Large intestine (tissue), 3 donors: ENCODE measurements around the gene NRXN3. TPM values are rescaled to one million over a fixed set of nuclear protein-coding genes. Genes with fewer than 3 reads are reported as not detected.
A peak's percentile ranks its signal among the peaks of the same experiment; 100 is the strongest.
"Not testable (repeated sequence)": the region's sequence is repeated elsewhere in the genome, so short reads cannot be mapped to it uniquely, and the experiment has no call there.

Experiments used
- DNase-seq, 2 donors: peaks; one replicate each; pipeline versions ENCODE4 v3.0.0 to v3.0.0-alpha.2; 2013
- H3K27ac ChIP-seq: one replicate; pipeline ENCODE4 v1.5.1; 2013; ENCODE audit warnings: low read length
- H3K27me3 ChIP-seq: 2 replicates; pipeline ENCODE4 v1.6.1; 2013; ENCODE audit warnings: low read length; ENCODE audit not compliant: control insufficient read depth, insufficient read depth
- H3K36me3 ChIP-seq: 2 replicates; pipeline ENCODE4 v1.6.1; 2013; ENCODE audit warnings: low read length; ENCODE audit not compliant: control insufficient read depth, insufficient read depth
- H3K4me1 ChIP-seq: one replicate; pipeline ENCODE4 v1.6.1; 2013; ENCODE audit warnings: low read length; ENCODE audit not compliant: control insufficient read depth, insufficient read depth
- H3K4me3 ChIP-seq: one replicate; pipeline ENCODE4 v1.5.1; 2013; ENCODE audit warnings: low read length
- H3K9me3 ChIP-seq: one replicate; pipeline ENCODE4 v1.6.1; 2013; ENCODE audit warnings: mild to moderate bottlenecking, low read depth, low read length, moderate library complexity; ENCODE audit not compliant: control insufficient read depth
- WGBS: methylation state at CpG from one replicate; pipeline ENCODE4 v1.1.5; 2013; ENCODE audit warnings: low lambda C conversion rate; ENCODE audit not compliant: insufficient coverage; 5-methylcytosine and 5-hydroxymethylcytosine counted together
- polyA plus RNA-seq: library from polyadenylated mRNA; unstranded; fragments of 120-200 nt; gene quantifications from one replicate; pipeline ENCODE4 v1.2.1, GENCODE V29; 2013

The NRXN3 gene
- polyA plus RNA-seq, 1 donor, result 12.8 TPM

- H3K4me1 ChIP-seq, result no peaks in the 10 kb centered on the region
- no peaks in the 10 kb centered on the region for H3K36me3 ChIP-seq
- no peak overlapping the region for H3K4me3 ChIP-seq
- H3K27me3 ChIP-seq, result no peaks in the 10 kb centered on the region
- no peaks in the 10 kb centered on the region for H3K9me3 ChIP-seq
- no CpG with 5 or more reads among the region's 1 CpG for WGBS
- DNase-seq, result peak; percentile 33 to 37
- peak overlapping the region; percentile 17 for H3K27ac ChIP-seq
These were observed 827.6 kb downstream of the NRXN3 start for GRCh38 chr14:78997811-78998210.

GRCh38 chr14:79009286-79009685 lies 839.1 kb downstream of the NRXN3 start:
- H3K9me3 ChIP-seq, result no peaks in the 10 kb centered on the region
- H3K4me3 ChIP-seq, result no peak overlapping the region
- no CpG with 5 or more reads among the region's 2 CpGs for WGBS
- no peaks in the 10 kb centered on the region for H3K4me1 ChIP-seq
- no peak overlapping the region for H3K27ac ChIP-seq
- no peaks in the 10 kb centered on the region for H3K36me3 ChIP-seq
- no peak for DNase-seq
- no peaks in the 10 kb centered on the region for H3K27me3 ChIP-seq

- H3K36me3 ChIP-seq, result no peaks in the 10 kb centered on the region
- no peaks in the 10 kb centered on the region for H3K27me3 ChIP-seq
- DNase-seq, result no peak
- H3K27ac ChIP-seq, result no peak overlapping the region
- no peak overlapping the region for H3K4me3 ChIP-seq
- no peaks in the 10 kb centered on the region for H3K4me1 ChIP-seq
- WGBS, result 53% methylated on average over 3 of the region's 8 CpGs
- no peaks in the 10 kb centered on the region for H3K9me3 ChIP-seq
These were observed 841.1 kb downstream of the NRXN3 start for GRCh38 chr14:79011091-79011919.

- no peak overlapping the region for H3K27ac ChIP-seq
- no peaks in the 10 kb centered on the region for H3K36me3 ChIP-seq
- no peaks in the 10 kb centered on the region for H3K27me3 ChIP-seq
- no peaks in the 10 kb centered on the region for H3K4me1 ChIP-seq
- H3K9me3 ChIP-seq, result no peaks in the 10 kb centered on the region
- no peak for DNase-seq
- H3K4me3 ChIP-seq, result no peak overlapping the region
These were observed 841.7 kb downstream of the NRXN3 start for GRCh38 chr14:79011920-79012204.

- Histone ChIP-seq H3K4me1 (no peaks in the 10 kb centered on the region), H3K9me3 (no peaks in the 10 kb centered on the region), H3K27me3 (no peaks in the 10 kb centered on the region), H3K4me3 (no peak overlapping the region), H3K36me3 (no peaks in the 10 kb centered on the region), H3K27ac (no peak overlapping the region)
- peak in 1 of 2 donors; percentile 6 for DNase-seq
- no CpG with 5 or more reads among the region's 7 CpGs for WGBS
These were observed 846.8 kb downstream of the NRXN3 start for GRCh38 chr14:79016828-79017505.

- Histone ChIP-seq H3K27ac (no peak overlapping the region), H3K9me3 (no peaks in the 10 kb centered on the region), H3K4me1 (no peaks in the 10 kb centered on the region), H3K27me3 (no peaks in the 10 kb centered on the region), H3K4me3 (no peak overlapping the region), H3K36me3 (no peaks in the 10 kb centered on the region)
- no peak for DNase-seq
- WGBS, result 100% methylated on average over 1 of the region's 4 CpGs
These were observed 847.4 kb downstream of the NRXN3 start for GRCh38 chr14:79017561-79017960.

GRCh38 chr14:79018836-79019235 lies 848.7 kb downstream of the NRXN3 start:
- DNase-seq, result no peak
- Histone ChIP-seq H3K27ac (no peak overlapping the region), H3K27me3 (no peaks in the 10 kb centered on the region)

GRCh38 chr14:79019898-79020297 lies 849.7 kb downstream of the NRXN3 start:
- H3K27me3 ChIP-seq, H3K4me1 ChIP-seq, H3K4me3 ChIP-seq, H3K9me3 ChIP-seq, DNase-seq, H3K36me3 ChIP-seq, H3K27ac ChIP-seq: not testable (repeated sequence)
- no CpG with 5 or more reads among the region's 1 CpG for WGBS

More at GRCh38 chr14:79018836-79019235, 848.7 kb downstream of the NRXN3 start:
- Histone ChIP-seq H3K9me3 (no peaks in the 10 kb centered on the region), H3K4me3 (no peak overlapping the region), H3K36me3 (no peaks in the 10 kb centered on the region), H3K4me1 (no peaks in the 10 kb centered on the region)
- WGBS, result 0% methylated on average over 1 of the region's 2 CpGs

GRCh38 chr14:79021766-79022165 lies 851.6 kb downstream of the NRXN3 start:
- 71% methylated on average over 1 of the region's 1 CpG for WGBS
- no peak overlapping the region for H3K4me3 ChIP-seq
- no peak for DNase-seq
- no peak overlapping the region for H3K27ac ChIP-seq
- no peaks in the 10 kb centered on the region for H3K36me3 ChIP-seq
- no peaks in the 10 kb centered on the region for H3K9me3 ChIP-seq
- no peaks in the 10 kb centered on the region for H3K4me1 ChIP-seq
- H3K27me3 ChIP-seq, result no peaks in the 10 kb centered on the region

GRCh38 chr14:79027138-79027537 lies 857.0 kb downstream of the NRXN3 start:
- DNase-seq, result no peak
- Histone ChIP-seq H3K9me3 (no peaks in the 10 kb centered on the region), H3K36me3 (no peaks in the 10 kb centered on the region), H3K4me3 (no peak overlapping the region), H3K27me3 (no peaks in the 10 kb centered on the region), H3K27ac (no peak overlapping the region), H3K4me1 (no peaks in the 10 kb centered on the region)
- WGBS, result 92% methylated on average over 2 of the region's 3 CpGs

- Histone ChIP-seq H3K9me3 (no peaks in the 10 kb centered on the region), H3K36me3 (no peaks in the 10 kb centered on the region), H3K4me3 (no peak overlapping the region), H3K27me3 (no peaks in the 10 kb centered on the region), H3K4me1 (no peaks in the 10 kb centered on the region), H3K27ac (no peak overlapping the region)
- 89% methylated on average over 1 of the region's 3 CpGs for WGBS
- no peak for DNase-seq
These were observed 858.1 kb downstream of the NRXN3 start for GRCh38 chr14:79028281-79028680.
